Forelimb muscle (tissue), 1 donor: ENCODE data around the gene CCDC180. TPM values are rescaled to one million over a fixed set of nuclear protein-coding genes. Genes with fewer than 3 reads are reported as not detected.
"Not testable (repeated sequence)": the region's sequence is repeated elsewhere in the genome, so short reads cannot be mapped to it uniquely, and the experiment has no call there.

ENCODE experiments used
- DNase-seq: peaks from one replicate; pipeline ENCODE4 v3.0.0-alpha.2; 2013; ENCODE audit warnings: low read depth
- polyA plus RNA-seq: library from polyadenylated mRNA; unstranded; fragments of 120-200 nt; gene quantifications from one replicate; pipeline ENCODE4 v1.2.1, GENCODE V29; 2013; ENCODE audit not compliant: insufficient read length

Gene CCDC180
- polyA plus RNA-seq, 1 donor: 8.8 TPM

- no peak for DNase-seq
These were observed 3.4 kb downstream of the CCDC180 start for GRCh38 chr9:97310896-97311295.

GRCh38 chr9:97311798-97312500 is 4.5 kb downstream of the CCDC180 start:
- DNase-seq: no peak

- DNase-seq: no peak
These were observed 5.1 kb downstream of the CCDC180 start for GRCh38 chr9:97312556-97312955.

- no peak for DNase-seq
These were observed 5.8 kb downstream of the CCDC180 start for GRCh38 chr9:97313243-97313642.

- no peak for DNase-seq
These were observed 6.3 kb downstream of the CCDC180 start for GRCh38 chr9:97313746-97314145.

GRCh38 chr9:97314503-97314902 is 7.0 kb downstream of the CCDC180 start:
- DNase-seq: no peak

- DNase-seq: no peak
These were observed 8.1 kb downstream of the CCDC180 start for GRCh38 chr9:97315550-97315949.

GRCh38 chr9:97316904-97317303 is 9.4 kb downstream of the CCDC180 start:
- no peak for DNase-seq

GRCh38 chr9:97318433-97318832 is 11.0 kb downstream of the CCDC180 start:
- DNase-seq: no peak

GRCh38 chr9:97319395-97319794 is 11.9 kb downstream of the CCDC180 start:
- DNase-seq: no peak

- DNase-seq: no peak
These were observed 12.7 kb downstream of the CCDC180 start for GRCh38 chr9:97320080-97320642.

GRCh38 chr9:97321251-97321650 is 13.8 kb downstream of the CCDC180 start:
- no peak for DNase-seq

- no peak for DNase-seq
These were observed 14.2 kb downstream of the CCDC180 start for GRCh38 chr9:97321691-97322090.

- DNase-seq: no peak
These were observed 14.6 kb downstream of the CCDC180 start for GRCh38 chr9:97322105-97322504.

- no peak for DNase-seq
These were observed 17.5 kb downstream of the CCDC180 start for GRCh38 chr9:97324954-97325353.

GRCh38 chr9:97327562-97327961 is 20.1 kb downstream of the CCDC180 start:
- no peak for DNase-seq

GRCh38 chr9:97332993-97333392 is 25.5 kb downstream of the CCDC180 start:
- DNase-seq: no peak

- DNase-seq: not testable (repeated sequence)
These were observed 28.2 kb downstream of the CCDC180 start for GRCh38 chr9:97335622-97336021.

- no peak for DNase-seq
These were observed 41.4 kb downstream of the CCDC180 start for GRCh38 chr9:97348871-97349270.

GRCh38 chr9:97349400-97349799 is 41.9 kb downstream of the CCDC180 start:
- DNase-seq: no peak

- no peak for DNase-seq
These were observed 47.2 kb downstream of the CCDC180 start for GRCh38 chr9:97354637-97355036.

GRCh38 chr9:97357056-97357455 is 49.6 kb downstream of the CCDC180 start:
- DNase-seq: no peak
